ENCODE measurements around the gene TSBP1. TPM values are rescaled to one million over a fixed set of nuclear protein-coding genes. Genes with fewer than 3 reads are reported as not detected.

Gene TSBP1
- total and polyA plus RNA-seq, 11 donors: not detected

GRCh38 chr6:32375739-32376529 is 4.2 kb upstream of the TSBP1 start:
- Histone ChIP-seq H3K27me3 (peaks cover 0 to 15% (median 0%) of the 10 kb centered on the region in 9 donors), H3K36me3 (no peaks in the 10 kb centered on the region), H3K4me3 (no peak overlapping the region), H3K9me3 (no peaks in the 10 kb centered on the region), H3K27ac (no peak overlapping the region), H3K4me1 (no peaks in the 10 kb centered on the region)
- intact Hi-C loops (cut with DNase I): no loop called here
- no peak for TF ChIP-seq POLR2A (IDR thresholded peaks at IDR 0.05)
- TF ChIP-seq, protein P1, sequence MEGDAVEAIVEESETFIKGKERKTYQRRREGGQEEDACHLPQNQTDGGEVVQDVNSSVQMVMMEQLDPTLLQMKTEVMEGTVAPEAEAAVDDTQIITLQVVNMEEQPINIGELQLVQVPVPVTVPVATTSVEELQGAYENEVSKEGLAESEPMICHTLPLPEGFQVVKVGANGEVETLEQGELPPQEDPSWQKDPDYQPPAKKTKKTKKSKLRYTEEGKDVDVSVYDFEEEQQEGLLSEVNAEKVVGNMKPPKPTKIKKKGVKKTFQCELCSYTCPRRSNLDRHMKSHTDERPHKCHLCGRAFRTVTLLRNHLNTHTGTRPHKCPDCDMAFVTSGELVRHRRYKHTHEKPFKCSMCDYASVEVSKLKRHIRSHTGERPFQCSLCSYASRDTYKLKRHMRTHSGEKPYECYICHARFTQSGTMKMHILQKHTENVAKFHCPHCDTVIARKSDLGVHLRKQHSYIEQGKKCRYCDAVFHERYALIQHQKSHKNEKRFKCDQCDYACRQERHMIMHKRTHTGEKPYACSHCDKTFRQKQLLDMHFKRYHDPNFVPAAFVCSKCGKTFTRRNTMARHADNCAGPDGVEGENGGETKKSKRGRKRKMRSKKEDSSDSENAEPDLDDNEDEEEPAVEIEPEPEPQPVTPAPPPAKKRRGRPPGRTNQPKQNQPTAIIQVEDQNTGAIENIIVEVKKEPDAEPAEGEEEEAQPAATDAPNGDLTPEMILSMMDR (IDR thresholded peaks at IDR 0.05): no peak
- no peak for ATAC-seq
- WGBS, 4 donors: 71 to 82% (median 72%) methylated on average over 7 of the region's 7 CpGs
- no peak for DNase-seq

DNA sequence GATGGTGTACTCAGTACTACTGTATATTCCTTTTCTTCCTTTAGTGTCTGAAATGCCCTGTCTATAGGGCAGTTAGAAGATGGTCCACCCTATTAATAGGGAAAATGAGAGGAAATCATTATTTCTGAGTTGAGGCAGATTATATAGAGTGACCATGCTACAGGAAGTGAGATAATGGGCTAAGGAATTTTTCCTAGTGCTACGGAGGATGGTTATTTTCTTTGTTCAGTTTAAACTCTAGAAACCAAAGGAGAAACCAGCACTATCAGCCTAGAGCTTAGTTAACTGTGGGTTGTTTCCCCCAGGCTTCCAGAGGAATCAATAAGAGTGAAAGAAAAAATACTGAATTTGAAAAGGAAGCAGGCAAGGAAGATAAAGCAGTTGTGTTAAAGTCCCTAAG is 474 bp downstream of the TSBP1 start:
- ATAC-seq: no peak

DNA sequence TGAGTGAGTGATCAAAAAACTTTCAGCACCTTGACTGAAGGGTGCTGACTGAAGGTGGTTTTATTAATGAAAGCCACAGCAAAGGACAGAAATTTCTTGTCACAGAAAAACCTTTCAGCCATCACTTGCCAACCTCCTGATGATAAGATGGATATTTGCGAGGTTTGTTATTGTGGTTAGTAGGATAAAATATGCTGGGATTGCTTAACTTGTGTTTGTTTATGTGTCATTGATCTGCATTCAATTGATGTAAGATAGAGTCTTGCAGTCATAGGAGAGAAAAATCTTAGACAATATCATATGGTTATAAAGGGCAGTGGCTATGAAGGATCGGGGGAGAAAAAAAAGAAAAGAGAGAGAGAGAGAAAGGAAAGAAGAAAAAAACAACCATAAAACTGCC is 1.2 kb downstream of the TSBP1 start:
- 80 to 94% (median 88%) methylated on average over 2 of the region's 2 CpGs for WGBS, 4 donors
- TF ChIP-seq, protein P1 (IDR thresholded peaks at IDR 0.05): no peak
- no peak for TF ChIP-seq POLR2A (IDR thresholded peaks at IDR 0.05)
- ATAC-seq (no peak), DNase-seq (no peak)
- Histone ChIP-seq H3K27me3 (peaks cover 0 to 7% (median 0%) of the 10 kb centered on the region in 9 donors), H3K27ac (no peak overlapping the region), H3K4me1 (no peaks in the 10 kb centered on the region), H3K4me3 (no peak overlapping the region), H3K9me3 (no peaks in the 10 kb centered on the region), H3K36me3 (no peaks in the 10 kb centered on the region)
- intact Hi-C loops (cut with DNase I): no loop called here

More for the DNA sequence above, 474 bp downstream of the TSBP1 start:
- Histone ChIP-seq H3K9me3 (no peaks in the 10 kb centered on the region), H3K4me1 (no peaks in the 10 kb centered on the region), H3K27me3 (peaks cover 0 to 8% (median 0%) of the 10 kb centered on the region in 9 donors), H3K27ac (no peak overlapping the region), H3K4me3 (no peak overlapping the region), H3K36me3 (no peaks in the 10 kb centered on the region)
- 24 to 42% (median 30%) methylated on average over 1 of the region's 1 CpG for WGBS, 4 donors
- DNase-seq: no peak
- TF ChIP-seq, protein P1 (IDR thresholded peaks at IDR 0.05): no peak
- TF ChIP-seq POLR2A (IDR thresholded peaks at IDR 0.05): no peak
- intact Hi-C loops (cut with DNase I): no loop called here

DNA sequence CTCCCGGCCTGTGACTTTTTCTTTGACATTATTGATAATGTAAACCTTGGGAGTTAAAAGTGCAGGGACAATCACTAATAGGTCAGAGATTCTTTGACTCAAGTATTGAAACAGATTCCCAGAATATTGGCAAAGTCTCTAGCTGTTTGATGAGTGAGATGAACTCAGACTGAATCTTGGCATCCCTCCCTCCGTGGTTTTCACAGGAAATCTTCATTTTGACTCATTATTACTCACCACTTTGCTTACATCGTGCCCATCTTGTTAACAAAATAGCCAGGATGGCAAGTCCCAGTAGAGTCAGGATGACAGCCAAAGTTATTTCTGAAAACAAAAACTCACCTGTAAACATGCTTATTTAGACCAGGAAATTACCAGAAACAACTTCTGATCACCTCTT is 2.0 kb downstream of the TSBP1 start:
- WGBS, 4 donors: 52 to 67% (median 58%) methylated on average over 3 of the region's 3 CpGs
- Histone ChIP-seq H3K4me3 (no peak overlapping the region), H3K36me3 (no peaks in the 10 kb centered on the region), H3K4me1 (no peaks in the 10 kb centered on the region), H3K27me3 (peaks cover 0 to 7% (median 0%) of the 10 kb centered on the region in 9 donors), H3K27ac (no peak overlapping the region), H3K9me3 (peaks cover 0 to 1% (median 0%) of the 10 kb centered on the region in 12 donors)
- TF ChIP-seq, protein P1 (IDR thresholded peaks at IDR 0.05): no peak
- no peak for TF ChIP-seq POLR2A (IDR thresholded peaks at IDR 0.05)
- DNase-seq (no peak), ATAC-seq (no peak)
- intact Hi-C loops (cut with DNase I): no loop called here

Data from heart left ventricle (tissue), 16 donors.